ENCODE results near the gene SPECC1.

GRCh38 chr17:20173091-20173490 is 163.9 kb downstream of the SPECC1 start:
- TF ChIP-seq CTCF (conservative IDR thresholded peaks at IDR 0.05 in 1 of 2, IDR thresholded peaks at IDR 0.05 in 1 of 2; ENCODE audit: low read depth in 1 of 2, low read length in 2 of 2) (no peak), EZH2 (IDR thresholded peaks at IDR 0.05; ENCODE audit: low read length, missing control alignments) (no peak)

Data from fibroblast of lung (primary cell).